GM12872 (cell line): ENCODE results near the gene TEX35.

Experiments
- TF ChIP-seq, protein P1 (sequence below): IDR thresholded peaks from 3 replicates; pipeline ENCODE4 v1.5.1; 2011; ENCODE audit warnings: low read depth, mild to moderate bottlenecking, low read length, moderate library complexity; ENCODE audit not compliant: insufficient read depth

TEX35 gene

DNA sequence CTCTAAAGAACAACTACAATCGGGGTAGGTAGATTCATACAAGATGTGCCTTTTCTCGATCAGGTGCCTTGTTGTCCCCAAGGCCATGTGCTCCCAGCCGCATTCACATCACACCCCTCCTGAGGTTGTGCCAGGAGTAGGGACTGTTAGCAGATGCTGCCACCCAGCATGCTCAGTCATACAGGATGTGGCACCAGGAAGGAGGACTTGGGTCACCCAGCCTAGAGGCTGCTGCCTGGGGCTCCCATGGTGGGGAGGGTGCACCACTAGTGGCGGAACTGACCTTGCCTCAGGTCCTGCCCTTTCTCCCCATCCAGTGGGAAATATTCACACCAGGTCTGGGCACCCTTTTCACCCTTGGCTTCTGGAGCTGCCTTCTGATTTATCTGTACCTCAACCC lies 8.3 kb downstream of the TEX35 start:
- TF ChIP-seq, protein P1, sequence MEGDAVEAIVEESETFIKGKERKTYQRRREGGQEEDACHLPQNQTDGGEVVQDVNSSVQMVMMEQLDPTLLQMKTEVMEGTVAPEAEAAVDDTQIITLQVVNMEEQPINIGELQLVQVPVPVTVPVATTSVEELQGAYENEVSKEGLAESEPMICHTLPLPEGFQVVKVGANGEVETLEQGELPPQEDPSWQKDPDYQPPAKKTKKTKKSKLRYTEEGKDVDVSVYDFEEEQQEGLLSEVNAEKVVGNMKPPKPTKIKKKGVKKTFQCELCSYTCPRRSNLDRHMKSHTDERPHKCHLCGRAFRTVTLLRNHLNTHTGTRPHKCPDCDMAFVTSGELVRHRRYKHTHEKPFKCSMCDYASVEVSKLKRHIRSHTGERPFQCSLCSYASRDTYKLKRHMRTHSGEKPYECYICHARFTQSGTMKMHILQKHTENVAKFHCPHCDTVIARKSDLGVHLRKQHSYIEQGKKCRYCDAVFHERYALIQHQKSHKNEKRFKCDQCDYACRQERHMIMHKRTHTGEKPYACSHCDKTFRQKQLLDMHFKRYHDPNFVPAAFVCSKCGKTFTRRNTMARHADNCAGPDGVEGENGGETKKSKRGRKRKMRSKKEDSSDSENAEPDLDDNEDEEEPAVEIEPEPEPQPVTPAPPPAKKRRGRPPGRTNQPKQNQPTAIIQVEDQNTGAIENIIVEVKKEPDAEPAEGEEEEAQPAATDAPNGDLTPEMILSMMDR, result no peak

DNA sequence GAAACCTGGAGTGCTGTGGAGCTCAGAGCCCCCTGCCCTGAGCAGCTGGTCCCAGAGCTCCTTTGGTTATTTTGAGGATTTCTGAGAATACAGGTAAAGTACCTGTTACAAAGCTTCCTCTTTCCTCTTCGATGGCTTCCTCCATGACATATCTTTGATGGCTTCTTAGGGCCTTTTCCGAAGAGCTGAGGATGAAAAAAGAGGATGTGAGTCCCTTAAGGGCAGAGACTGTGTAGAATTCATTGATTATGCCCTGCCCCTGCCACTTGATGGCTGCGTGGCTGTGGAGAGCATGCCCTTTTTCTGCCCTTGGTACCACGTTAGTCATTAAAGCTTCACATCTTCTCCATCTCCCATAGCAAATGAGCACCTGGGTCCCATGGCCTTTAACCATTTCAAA lies 14.2 kb downstream of the TEX35 start:
- TF ChIP-seq, protein P1, result no peak

DNA sequence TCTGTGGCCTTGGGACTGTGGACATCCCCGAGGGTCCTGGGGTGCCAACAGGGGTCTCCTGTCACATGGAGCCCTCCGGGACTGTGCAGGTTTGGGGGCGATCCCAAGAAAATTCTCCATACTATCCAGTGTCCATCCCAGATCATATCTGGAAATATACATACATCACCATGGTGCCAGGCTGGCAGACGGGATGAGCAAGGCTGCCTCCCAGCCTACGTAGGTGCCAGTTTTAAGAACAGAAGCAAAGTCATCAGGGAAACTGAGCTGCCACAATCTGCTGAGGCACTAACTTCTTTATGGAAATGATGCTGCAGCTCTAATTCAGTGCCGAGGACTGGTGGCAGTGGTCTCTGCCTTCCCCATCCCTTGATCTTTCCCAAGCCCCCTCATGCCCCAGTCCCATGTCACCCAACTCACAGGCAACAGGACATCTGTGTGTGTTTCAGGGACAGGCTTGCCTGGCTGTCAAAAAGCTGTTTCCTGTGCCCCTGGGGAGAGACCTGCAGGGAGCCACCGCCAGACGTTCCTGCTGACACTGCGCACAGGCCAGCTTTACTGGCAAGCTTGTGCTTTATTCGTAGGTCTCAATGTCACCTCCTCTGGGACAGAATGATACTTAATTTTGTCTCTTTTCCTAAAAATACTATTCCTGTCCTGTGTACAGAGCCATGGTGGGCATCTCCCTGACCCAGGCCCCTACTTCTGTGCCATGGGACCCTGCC lies 15.5 kb downstream of the TEX35 start:
- TF ChIP-seq, protein P1, result no peak

DNA sequence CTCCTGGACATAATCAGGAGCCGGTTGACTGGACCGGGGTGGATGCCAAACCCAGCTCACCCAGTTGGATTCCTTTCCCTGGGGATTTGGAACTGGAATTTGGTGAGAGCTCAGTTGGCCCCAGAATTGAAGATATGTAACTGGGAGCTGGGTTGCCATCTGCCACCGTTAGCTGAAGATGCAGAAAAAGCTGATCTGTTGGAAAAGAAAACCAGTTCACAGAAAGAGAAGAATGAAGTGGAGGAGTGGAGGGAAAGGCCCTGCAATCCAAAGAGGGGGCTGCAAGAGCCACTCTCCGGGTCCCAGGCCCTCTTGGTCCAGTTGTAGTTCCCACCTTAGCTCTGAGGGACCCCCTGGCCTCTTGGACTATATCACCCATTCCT lies 16.0 kb downstream of the TEX35 start:
- TF ChIP-seq, protein P1, result no peak

DNA sequence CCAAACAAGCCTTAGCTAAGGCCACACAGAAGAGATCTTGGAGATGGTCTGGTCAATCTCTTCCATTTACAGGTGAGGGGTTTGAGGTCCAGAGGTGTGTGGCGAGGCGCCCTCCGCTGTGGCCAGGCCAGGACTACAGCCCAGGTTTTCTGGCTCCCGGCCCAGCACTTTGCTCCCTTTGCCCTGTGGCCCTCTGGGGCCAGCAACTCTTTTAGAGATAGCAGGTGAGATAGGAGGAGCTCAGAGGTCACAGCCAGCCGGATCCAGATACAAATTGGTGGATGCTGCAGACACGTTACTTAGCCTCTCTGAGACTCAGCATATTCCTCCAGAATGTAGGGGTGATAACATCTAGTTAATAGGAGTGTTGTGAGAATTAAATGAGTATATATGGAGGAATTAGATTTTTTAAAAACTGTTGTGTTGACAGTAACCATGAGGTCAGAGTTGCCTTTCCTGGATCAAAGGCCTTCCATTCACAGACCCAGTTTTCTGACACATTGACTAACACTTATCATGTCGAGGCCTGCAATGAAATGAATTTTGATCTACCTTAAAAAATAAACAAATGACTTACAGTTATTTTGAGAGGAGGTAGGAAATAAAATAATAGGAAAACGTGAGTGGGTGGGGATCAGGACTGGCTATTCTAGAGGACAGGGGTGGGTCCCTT lies 16.6 kb downstream of the TEX35 start:
- TF ChIP-seq, protein P1, result no peak

DNA sequence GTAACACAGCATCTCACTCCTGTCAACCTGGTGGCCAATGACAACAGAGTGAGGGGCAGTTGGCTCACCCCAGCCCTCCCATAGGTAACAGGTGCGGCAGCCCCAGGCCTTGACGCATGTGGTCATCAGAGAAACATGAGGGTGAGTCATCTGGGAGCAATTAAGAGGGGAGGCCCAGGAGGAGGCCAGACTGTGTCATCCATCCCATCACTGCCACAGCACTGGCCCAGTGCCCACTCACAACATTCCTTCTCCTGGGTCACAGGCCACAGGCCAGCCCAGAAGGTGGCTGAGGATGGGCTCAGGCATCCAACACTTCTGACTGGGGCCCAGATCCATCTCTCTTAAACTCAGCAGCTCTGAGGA lies 17.1 kb downstream of the TEX35 start:
- TF ChIP-seq, protein P1, result no peak

DNA sequence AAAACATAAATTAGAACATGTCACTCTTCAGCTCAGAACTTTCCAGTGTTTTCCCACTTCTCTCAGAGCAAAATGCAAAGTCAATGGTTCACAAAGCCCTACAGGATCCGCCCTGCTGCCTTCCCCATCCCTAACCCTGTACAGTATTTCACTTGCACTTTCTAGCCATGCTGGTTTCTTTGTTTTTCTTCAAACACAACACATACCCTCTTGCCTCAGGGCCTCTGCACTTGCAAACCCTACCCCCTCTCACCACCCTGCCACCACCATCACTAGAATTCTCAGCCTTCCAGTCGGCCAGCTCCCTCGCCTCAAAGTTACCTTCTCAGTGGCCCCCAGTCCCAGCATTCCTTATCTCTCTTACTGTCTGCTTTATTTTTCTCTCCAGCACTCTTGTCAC lies 17.6 kb downstream of the TEX35 start:
- TF ChIP-seq, protein P1, result no peak
